AG09309 (cell line): ENCODE data around the gene RAI1.

Experiments used
- DNase-seq: peaks from one replicate; pipeline ENCODE4 v3.0.0-alpha.2; 2010; ENCODE audit warnings: low read depth
- H3K4me3 ChIP-seq: 2 replicates; pipeline ENCODE4 v1.5.1; 2011; ENCODE audit warnings: mild to moderate bottlenecking, low read depth, low read length, moderate library complexity; ENCODE audit not compliant: control insufficient read depth
- TF ChIP-seq, protein P1 (sequence below): IDR thresholded peaks from 2 replicates; pipeline ENCODE4 v1.5.1; 2011; ENCODE audit warnings: mild to moderate bottlenecking, low read depth, low read length, inconsistent platforms; ENCODE audit not compliant: insufficient read depth, control insufficient read depth; ENCODE audit errors: missing control alignments

Gene RAI1

GRCh38 chr17:17708816-17709215 lies 27.6 kb downstream of the RAI1 start:
- DNase-seq = no peak
- TF ChIP-seq, protein P1, sequence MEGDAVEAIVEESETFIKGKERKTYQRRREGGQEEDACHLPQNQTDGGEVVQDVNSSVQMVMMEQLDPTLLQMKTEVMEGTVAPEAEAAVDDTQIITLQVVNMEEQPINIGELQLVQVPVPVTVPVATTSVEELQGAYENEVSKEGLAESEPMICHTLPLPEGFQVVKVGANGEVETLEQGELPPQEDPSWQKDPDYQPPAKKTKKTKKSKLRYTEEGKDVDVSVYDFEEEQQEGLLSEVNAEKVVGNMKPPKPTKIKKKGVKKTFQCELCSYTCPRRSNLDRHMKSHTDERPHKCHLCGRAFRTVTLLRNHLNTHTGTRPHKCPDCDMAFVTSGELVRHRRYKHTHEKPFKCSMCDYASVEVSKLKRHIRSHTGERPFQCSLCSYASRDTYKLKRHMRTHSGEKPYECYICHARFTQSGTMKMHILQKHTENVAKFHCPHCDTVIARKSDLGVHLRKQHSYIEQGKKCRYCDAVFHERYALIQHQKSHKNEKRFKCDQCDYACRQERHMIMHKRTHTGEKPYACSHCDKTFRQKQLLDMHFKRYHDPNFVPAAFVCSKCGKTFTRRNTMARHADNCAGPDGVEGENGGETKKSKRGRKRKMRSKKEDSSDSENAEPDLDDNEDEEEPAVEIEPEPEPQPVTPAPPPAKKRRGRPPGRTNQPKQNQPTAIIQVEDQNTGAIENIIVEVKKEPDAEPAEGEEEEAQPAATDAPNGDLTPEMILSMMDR = no peak
- no peak overlapping the region for H3K4me3 ChIP-seq

DNA sequence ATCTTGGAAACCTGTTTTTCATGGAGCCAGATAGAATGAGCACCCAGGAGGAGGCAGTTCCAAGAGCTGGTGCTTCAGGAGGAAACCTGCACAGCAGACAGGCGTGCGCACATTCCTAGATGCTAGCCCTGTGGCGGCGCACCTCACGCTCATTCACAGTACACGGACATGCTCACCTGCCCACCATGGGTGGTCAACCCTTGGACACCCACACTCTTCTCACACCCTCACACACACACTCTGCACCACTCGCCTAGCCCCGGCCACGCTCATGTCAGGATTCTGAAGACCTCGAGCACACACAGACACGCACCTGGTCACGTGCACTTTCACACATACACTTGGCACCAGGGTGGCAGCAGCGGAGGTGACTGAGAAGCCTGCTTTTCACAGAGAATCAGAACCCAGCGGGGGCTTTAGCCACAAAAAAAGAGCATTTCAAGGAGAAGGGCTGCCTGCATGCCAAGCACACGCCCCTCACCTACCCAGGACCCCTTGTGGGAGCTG lies 28.6 kb downstream of the RAI1 start:
- no peak for DNase-seq
- TF ChIP-seq, protein P1 = no peak
- H3K4me3 ChIP-seq = no peak overlapping the region

DNA sequence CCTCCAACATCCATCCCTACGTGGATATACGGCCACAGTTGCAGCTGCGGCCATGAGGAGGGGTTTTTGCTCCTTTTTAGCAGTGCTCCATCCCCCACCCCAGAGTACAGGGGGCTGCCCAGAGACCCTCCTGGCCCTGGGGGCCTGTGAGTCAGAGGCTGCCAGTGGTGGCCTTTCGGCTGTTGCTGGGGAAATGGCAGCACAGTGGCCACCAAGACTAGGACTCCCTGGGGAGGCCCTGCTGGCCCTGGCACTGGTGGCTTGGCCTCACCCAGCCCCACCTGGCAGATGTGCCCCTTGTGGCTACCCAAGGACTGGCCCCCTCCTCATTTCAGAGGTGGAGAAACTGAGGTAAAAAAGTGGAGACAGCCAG lies 29.1 kb downstream of the RAI1 start:
- no peak overlapping the region for H3K4me3 ChIP-seq
- TF ChIP-seq, protein P1 = no peak
- no peak for DNase-seq

- TF ChIP-seq, protein P1 = no peak
- DNase-seq = peak; percentile 45
- H3K4me3 ChIP-seq = no peak overlapping the region
Observed at GRCh38 chr17:17710728-17711541, 29.7 kb downstream of the RAI1 start.

DNA sequence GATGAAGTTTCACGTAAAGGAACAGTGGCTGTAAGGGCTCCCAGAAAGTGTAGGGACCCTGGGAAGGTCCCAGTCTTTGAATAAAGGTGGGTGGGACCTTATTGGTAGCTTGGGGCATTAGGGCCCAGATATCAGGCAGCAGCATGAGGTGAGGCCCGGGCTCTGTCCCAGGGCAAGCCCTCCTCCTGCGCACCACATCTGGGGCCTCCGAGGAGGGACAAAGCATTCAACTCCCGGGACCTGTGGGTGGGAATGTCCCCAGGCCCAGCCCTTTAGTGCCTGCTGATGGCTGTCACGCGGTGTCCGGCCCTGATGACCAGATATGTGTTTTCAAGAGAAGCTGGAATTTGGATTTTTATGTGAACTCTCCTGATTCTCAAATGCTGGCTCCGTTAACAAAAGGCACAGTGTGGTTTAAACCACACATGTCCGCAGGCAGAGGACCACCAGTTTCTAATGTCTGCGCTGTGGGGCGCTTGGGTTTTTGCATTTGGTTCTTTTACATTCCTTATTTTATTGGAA lies 30.4 kb downstream of the RAI1 start:
- TF ChIP-seq, protein P1 = no peak
- H3K4me3 ChIP-seq = no peak overlapping the region
- DNase-seq = no peak

DNA sequence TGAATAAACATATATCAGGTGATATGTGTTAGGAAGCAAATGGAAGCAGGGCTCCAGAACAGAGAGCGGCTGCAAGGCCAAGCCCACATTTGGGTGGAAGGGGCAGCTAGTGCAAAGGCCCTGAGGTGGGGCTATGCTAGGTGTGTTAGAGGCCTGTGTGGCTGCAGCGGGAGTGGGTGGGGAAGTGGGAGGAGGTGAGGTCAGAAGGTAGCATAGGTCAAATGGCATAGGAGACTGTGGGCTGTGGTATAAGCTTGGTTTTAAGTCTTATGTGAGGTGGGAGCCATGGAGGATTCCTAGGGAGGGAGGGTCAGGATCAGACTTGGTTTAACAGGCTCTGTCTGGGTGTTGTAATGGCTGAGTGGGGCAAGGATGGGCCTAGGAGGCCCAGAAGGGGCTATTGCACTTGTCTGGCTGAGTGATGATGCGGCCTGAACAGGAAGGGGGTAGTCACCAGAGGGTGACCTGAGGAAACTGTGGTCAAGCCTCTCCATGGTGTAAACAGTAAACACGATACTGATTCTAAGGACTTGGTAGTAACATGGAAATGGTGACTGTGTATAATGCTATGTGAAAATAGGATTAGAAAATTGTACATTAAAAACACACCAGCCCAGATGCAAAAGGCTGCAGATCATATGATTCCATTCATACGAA lies 31.1 kb downstream of the RAI1 start:
- TF ChIP-seq, protein P1 = no peak
- peak; percentile 68 for DNase-seq
- H3K4me3 ChIP-seq = no peak overlapping the region
